RWPE2 (cell line): ENCODE measurements around the gene C14orf132.

ENCODE experiments used
- ATAC-seq: fragments of 200-7000 bp; cut with Tn5 transposase; 3 replicates; pipeline ENCODE4 v1.9.1; 2021; ENCODE audit warnings: low read depth
- DNase-seq: peaks from one replicate; pipeline ENCODE4 v3.0.0-alpha.2; 2020; ENCODE audit warnings: low spot score
- H3K27ac ChIP-seq: fragments of 450-650 bp; 2 replicates; pipeline ENCODE4 v1.5.1; 2017; ENCODE audit warnings: mild to moderate bottlenecking; ENCODE audit not compliant: poor library complexity, severe bottlenecking
- H3K27me3 ChIP-seq: fragments of 250-450 bp; sonication (Bioruptor Pico); 2 replicates; pipeline ENCODE4 v1.5.1; 2021; ENCODE audit warnings: mild to moderate bottlenecking, moderate library complexity; ENCODE audit not compliant: insufficient read depth, poor library complexity, severe bottlenecking
- H3K36me3 ChIP-seq: fragments of 250-450 bp; sonication (Bioruptor Pico); 2 replicates; pipeline ENCODE4 v1.5.1; 2020; ENCODE audit warnings: low read depth, mild to moderate bottlenecking, moderate library complexity
- H3K4me1 ChIP-seq: fragments of 250-450 bp; sonication (Bioruptor Pico); 2 replicates; pipeline ENCODE4 v1.5.1; 2021; ENCODE audit warnings: mild to moderate bottlenecking, moderate library complexity; ENCODE audit not compliant: insufficient read depth, poor library complexity, severe bottlenecking
- H3K4me3 ChIP-seq: fragments of 250-450 bp; sonication (Bioruptor Pico); 2 replicates; pipeline ENCODE4 v1.5.1; 2021; ENCODE audit warnings: mild to moderate bottlenecking, moderate library complexity; ENCODE audit not compliant: severe bottlenecking
- H3K9me3 ChIP-seq: fragments of 250-450 bp; sonication (Bioruptor Pico); 2 replicates; pipeline ENCODE4 v1.5.1; 2021; ENCODE audit warnings: mild to moderate bottlenecking, moderate library complexity; ENCODE audit not compliant: severe bottlenecking
- TF ChIP-seq, protein P1 (sequence below): fragments of 450-650 bp; IDR thresholded peaks from one replicate; pipeline ENCODE4 v1.5.1; 2017; ENCODE audit warnings: mild to moderate bottlenecking, moderate library complexity; ENCODE audit not compliant: poor library complexity, severe bottlenecking

The C14orf132 gene

DNA sequence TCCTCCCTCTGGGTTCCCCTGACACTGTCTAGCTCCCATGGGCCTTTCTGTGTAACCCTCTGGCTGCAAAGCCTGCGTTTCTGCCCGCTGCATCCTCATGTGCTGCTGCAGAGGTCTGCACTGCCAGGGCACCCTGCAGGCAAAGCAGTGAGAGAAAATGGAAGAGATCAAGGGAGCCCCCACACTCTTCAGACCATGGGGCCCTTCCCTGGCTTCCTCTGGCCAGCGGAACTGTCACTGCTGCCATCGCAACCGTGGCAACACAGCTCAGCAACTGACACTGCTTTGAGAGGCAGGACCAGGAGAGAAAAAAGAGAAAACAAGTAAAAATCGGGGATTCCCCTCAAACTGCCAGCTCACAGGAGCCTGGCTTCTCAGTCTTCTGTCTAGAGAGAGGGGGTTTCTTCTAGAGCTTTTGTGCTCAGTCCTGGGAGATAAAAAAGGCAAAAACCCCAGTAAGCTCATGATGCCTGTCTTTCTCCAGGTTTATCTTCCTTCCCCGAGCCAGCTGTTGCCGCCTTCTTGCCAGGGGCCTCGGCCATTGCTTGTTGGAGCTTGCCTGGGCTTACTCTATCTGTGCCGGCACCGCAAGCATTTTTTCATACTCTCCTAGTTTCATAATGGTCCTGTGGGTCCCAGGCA, 38.9 kb downstream of the C14orf132 start:
- no peaks in the 10 kb centered on the region for H3K4me1 ChIP-seq
- H3K9me3 ChIP-seq = no peaks in the 10 kb centered on the region
- TF ChIP-seq, protein P1, sequence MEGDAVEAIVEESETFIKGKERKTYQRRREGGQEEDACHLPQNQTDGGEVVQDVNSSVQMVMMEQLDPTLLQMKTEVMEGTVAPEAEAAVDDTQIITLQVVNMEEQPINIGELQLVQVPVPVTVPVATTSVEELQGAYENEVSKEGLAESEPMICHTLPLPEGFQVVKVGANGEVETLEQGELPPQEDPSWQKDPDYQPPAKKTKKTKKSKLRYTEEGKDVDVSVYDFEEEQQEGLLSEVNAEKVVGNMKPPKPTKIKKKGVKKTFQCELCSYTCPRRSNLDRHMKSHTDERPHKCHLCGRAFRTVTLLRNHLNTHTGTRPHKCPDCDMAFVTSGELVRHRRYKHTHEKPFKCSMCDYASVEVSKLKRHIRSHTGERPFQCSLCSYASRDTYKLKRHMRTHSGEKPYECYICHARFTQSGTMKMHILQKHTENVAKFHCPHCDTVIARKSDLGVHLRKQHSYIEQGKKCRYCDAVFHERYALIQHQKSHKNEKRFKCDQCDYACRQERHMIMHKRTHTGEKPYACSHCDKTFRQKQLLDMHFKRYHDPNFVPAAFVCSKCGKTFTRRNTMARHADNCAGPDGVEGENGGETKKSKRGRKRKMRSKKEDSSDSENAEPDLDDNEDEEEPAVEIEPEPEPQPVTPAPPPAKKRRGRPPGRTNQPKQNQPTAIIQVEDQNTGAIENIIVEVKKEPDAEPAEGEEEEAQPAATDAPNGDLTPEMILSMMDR = no peak
- no peak overlapping the region for H3K27ac ChIP-seq
- H3K36me3 ChIP-seq = no peaks in the 10 kb centered on the region
- peak; percentile 60 for DNase-seq
- H3K27me3 ChIP-seq = peaks cover 28% of the 10 kb centered on the region
- H3K4me3 ChIP-seq = no peak overlapping the region
- peak; percentile 98 for ATAC-seq

DNA sequence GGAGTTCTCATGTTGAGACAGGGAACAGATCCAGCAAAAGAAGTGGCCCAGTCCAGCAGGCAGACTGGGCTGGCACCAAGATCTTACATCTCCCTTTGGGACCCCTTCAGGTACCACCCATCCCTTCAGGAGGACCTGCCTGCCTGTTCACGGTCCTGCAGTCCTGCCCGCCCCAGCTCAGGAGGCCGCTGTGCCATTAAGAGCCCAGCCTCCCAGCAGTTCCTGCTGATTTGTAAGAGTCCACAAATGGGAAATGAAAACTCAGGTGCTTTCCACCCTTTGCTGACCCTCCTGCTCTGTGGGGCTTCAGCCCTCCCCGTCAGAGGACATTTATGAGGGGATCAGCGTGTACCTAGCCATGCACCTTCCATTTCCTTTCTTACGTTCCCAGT, 39.5 kb downstream of the C14orf132 start:
- ATAC-seq = peak; percentile 54; the same call in 1 of the 3 replicates
- Histone ChIP-seq H3K4me3 (no peak overlapping the region), H3K27ac (no peak overlapping the region), H3K9me3 (no peaks in the 10 kb centered on the region), H3K36me3 (no peaks in the 10 kb centered on the region), H3K27me3 (peaks cover 28% of the 10 kb centered on the region), H3K4me1 (peaks cover 2% of the 10 kb centered on the region)
- DNase-seq = no peak
- TF ChIP-seq, protein P1 = no peak

DNA sequence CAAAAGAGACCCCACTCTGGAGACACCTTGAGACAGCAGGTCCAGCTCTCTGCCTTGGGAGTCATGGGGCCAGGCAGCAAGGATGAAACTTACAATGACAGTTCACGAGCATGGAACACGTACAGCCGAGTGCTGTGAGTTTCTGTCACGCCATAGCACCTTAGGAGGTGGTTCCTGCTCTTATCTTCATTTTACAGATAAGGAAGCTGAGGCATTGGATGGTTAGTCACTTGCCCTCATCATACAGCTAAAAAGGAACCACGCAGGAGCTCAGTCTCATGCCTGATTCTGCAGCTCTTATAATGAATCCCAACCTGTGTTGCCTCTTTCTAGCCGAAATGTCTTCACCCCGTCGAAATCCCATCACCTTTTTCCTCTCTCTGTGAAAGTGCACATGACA, 39.9 kb downstream of the C14orf132 start:
- Histone ChIP-seq H3K9me3 (no peaks in the 10 kb centered on the region), H3K27ac (no peak overlapping the region), H3K4me3 (no peak overlapping the region), H3K27me3 (peaks cover 27% of the 10 kb centered on the region), H3K4me1 (peaks cover 2% of the 10 kb centered on the region), H3K36me3 (no peaks in the 10 kb centered on the region)
- ATAC-seq (no peak), DNase-seq (peak; percentile 9)
- TF ChIP-seq, protein P1 = no peak

DNA sequence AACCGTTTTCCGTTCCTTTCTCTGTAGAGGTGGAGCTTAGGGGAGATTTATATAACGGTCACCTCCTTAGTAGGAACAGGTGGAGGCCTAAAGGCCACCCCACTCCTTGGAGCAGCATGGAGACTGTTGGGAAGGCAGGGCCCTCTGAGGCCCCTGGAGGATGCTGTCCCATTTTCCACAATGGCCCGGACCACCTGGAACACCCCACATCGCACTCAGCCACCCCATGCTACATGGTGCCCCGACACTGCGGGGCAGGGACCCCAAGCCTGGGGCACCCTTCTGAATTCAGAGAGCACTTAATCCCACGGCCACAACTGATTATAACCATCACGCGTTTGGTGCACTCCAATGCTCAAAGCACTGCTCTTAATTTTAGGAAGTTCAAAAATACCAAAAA, 41.4 kb downstream of the C14orf132 start:
- H3K4me3 ChIP-seq = no peak overlapping the region
- H3K36me3 ChIP-seq = no peaks in the 10 kb centered on the region
- TF ChIP-seq, protein P1 = no peak
- ATAC-seq (no peak), DNase-seq (peak; percentile 35)
- peaks cover 12% of the 10 kb centered on the region for H3K27me3 ChIP-seq
- H3K4me1 ChIP-seq = peaks cover 4% of the 10 kb centered on the region
- no peaks in the 10 kb centered on the region for H3K9me3 ChIP-seq
- no peak overlapping the region for H3K27ac ChIP-seq

DNA sequence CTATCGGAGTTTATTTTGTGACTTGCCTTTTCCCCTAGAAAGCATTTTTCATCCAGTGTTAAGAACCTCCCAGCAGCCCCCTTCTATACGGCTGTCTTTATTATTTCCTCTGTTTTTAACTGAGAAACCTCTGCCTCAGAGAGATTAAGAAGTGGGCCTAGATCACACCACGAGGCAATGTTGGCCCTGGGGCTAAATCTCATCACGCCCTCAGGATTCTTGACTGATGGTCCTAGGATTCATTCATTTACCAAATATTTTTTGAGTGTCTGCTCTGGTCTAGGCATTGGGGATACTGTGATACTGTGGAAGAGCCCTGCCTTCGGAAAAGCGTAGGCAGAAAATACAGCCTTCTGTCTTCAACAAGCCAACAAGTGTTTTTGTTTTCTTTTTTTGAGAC, 42.1 kb downstream of the C14orf132 start:
- Histone ChIP-seq H3K9me3 (no peaks in the 10 kb centered on the region), H3K27ac (no peak overlapping the region), H3K4me1 (peaks cover 11% of the 10 kb centered on the region), H3K4me3 (no peak overlapping the region), H3K27me3 (peaks cover 7% of the 10 kb centered on the region), H3K36me3 (no peaks in the 10 kb centered on the region)
- ATAC-seq = no peak
- DNase-seq = peak; percentile 2
- TF ChIP-seq, protein P1 = no peak
